Measurements from ENCODE around the gene PARP15. TPM values are rescaled to one million over a fixed set of nuclear protein-coding genes. Genes with fewer than 3 reads are reported as not detected.

Gene PARP15
- total RNA-seq, 1 donor from 2014 or later = 0.49 TPM

Other genes with a start within 250 kb of the PARP15 start
- 13.8 TPM for gene MIX23, start 194.4 kb upstream of the PARP15 start, total RNA-seq
- 5.7 TPM for gene FAM162A, start 193.5 kb upstream of the PARP15 start, total RNA-seq
- gene WDR5B, start 161.6 kb upstream of the PARP15 start, total RNA-seq = 7.6 TPM
- 43.5 TPM for gene KPNA1, start 62.7 kb upstream of the PARP15 start, total RNA-seq
- gene PARP9, start 13.3 kb upstream of the PARP15 start, total RNA-seq = 3.0 TPM
- 3.4 TPM for gene DTX3L, start 13.3 kb upstream of the PARP15 start, total RNA-seq
- gene PARP14, start 103.2 kb downstream of the PARP15 start, total RNA-seq = 9.1 TPM
- gene HSPBAP1, start 216.2 kb downstream of the PARP15 start, total RNA-seq = 4.9 TPM
- gene SLC49A4, start 217.4 kb downstream of the PARP15 start, total RNA-seq = 21.4 TPM